CD4-positive, alpha-beta T cell treated with Interleukin-4 for 4 hours (primary cell): ENCODE results near the gene LCNL1.

ENCODE experiments used
- DNase-seq: peaks from one replicate; pipeline ENCODE4 v3.0.0-alpha.2; 2020

LCNL1 gene

DNA sequence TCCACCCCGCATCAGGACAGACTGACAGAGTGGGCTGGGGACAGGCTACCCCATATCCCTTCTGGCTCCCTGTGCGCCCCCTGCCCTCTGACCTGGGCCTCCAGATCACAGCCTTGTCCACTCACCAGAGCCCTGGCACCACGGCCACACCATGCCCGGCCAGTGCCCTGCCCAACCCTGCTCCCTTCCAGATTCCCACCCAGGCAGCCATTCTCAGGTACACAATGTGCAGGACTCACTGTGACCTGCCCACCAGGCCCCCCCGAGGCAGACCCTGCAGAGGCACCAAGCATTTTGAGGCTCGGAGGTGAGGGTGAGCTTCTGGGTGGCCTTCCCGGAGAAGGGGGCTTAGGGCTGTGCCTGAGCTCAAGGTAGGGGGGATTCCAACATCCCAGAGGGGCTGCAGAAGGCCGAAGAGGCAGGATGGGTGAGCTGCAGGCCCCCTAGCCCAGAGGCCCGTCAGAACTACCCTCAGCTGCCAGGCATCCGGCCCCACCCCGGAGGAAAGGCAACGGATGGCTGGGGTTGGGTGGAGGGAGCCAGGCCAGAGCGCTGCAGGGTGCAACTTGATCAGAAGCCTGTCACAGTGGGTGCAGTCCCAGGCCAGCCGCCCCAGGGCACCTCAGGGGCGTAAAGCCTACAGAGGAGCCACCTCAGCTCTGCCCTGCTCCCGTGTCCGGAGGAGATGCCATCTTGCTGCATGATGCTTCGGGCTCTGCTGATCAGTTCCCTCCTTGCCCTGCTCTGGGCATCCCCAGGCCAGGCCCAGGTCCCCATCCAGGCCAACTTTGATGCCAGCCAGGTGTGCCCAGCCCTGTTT lies at the start of gene LCNL1:
Gene LCNL1, plus strand, starts transcription at position 762 of the 820 bp plus-strand sequence. CDS start 594 bp downstream, outside the sequence.
- DNase-seq = no peak

DNA sequence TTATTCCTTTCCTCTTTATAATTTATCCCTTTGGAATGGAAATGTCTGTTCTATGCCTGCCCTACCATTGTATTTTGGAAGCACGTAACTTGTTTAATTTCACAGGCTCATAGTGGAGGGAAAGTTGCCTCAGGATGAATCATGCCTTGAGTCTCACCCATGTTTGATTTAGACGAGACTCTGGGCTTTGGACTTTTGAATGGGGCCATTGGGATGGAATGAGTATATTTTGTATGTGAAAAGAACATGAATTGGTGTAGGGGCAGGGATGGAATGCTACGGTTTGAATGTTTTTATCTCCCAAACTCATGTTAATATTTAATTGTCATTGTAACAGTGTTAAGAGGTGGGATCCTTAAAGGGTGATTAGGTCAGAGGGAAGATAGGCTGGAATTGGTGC lies 48.5 kb upstream of the LCNL1 start:
- DNase-seq = no peak

DNA sequence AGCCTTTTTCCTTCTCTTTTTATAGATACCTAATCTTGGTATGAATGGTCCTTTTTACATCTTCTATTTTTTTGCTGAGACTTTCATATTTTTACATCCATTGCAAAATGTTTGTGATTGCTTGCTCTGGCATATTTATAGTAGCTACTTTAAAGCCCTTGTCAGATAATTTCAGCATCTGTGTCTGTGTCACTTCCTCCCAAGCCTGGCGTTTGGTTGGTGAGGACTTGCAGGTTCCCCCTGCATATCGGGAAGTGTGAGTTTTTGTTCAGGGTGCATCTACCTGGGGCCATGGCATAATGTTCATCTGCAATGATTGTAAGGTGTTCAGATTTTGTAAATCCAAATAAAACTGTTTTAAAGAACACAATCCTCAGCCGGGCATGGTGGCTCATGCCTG lies 47.1 kb upstream of the LCNL1 start:
- no peak for DNase-seq

DNA sequence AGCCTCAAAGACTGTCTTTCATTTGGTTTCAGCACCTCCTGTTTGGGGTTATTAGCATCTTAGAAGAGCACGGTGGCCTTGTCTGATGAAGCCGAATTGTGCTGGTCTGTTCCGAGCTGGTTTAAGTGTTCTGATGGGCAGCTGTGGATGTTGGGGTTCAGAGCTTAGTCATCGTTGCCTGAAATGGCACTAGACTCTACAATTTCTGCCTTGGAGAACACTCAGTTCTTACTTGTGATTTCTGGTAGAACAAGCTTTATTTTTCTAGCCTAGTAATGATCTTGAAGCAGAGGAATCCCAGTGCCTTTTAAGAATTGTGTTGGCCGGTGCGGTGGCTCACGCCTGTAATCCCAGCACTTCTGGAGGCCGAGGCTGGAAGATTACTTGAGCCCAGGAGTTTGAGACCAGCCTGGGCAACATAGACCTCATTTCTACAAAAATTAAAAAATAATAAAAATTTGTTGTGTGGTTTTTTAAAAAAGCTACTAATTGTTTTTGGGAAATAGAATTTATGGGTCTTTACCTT lies 46.1 kb upstream of the LCNL1 start:
- no peak for DNase-seq

DNA sequence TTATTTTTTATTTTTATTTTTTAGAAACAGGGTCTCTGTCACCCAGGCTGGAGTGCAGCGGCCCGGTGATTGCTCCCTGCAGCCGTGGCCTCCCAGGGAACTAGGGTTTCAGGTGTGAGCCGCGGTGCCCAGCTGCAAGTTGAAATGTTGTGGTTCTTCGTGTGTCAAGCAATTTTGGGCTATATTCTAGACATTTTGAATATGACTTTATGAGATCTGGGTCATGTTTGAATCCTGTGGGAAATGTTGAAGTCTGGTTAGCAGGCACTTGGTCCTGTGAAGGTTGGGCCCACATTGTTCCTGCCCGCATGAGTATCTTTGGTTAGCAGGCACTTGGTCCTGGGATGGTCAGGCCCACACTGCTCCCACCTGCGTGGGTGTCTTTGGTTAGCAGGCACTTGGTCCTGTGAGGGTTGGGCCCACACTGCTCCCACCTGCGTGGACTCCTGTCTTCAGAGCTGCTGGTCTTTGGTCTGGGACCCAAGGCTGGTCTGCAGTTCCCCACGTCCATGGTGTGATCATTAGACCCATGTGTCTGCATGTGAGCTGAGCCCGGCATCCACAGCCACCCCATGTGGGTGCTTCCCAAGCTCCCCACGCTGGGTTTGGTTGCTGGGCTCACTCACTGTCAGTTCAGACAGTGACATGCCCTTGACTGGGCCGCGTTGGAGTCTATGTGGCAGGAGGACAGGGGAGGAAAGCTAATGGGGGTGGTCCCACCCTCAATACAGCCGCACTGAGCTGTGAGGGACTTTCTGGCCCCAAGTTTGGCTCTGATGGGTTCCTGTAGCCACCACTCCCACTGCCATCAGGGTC lies 45.4 kb upstream of the LCNL1 start:
- DNase-seq = no peak

DNA sequence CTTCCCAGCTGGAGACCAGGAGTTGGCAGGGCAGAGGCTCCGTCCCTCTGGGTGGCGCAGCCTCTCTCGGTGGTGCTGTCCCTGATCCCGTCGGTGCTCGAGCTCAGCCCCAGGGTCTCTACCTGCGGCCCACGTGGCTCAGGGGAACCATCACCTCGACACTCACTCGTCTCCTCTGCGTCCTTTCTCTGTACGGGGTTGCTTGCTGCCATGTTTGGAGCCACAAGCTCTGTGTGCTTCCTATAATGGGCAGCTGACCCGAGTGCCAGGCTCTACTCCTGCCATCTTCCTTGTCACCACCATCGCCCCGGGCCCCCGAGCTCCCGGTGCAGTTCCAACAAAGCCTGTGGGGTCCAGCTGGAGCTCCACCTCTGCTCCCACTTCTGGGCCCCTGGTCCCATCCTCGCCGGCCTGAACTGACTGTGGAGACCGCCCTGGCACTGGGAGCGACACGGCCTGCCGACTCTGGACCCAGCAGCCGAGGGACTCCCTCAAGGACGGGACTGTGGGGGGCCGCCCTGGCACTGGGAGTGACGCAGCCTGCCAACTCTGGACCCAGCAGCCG lies 43.3 kb upstream of the LCNL1 start:
- DNase-seq = no peak

DNA sequence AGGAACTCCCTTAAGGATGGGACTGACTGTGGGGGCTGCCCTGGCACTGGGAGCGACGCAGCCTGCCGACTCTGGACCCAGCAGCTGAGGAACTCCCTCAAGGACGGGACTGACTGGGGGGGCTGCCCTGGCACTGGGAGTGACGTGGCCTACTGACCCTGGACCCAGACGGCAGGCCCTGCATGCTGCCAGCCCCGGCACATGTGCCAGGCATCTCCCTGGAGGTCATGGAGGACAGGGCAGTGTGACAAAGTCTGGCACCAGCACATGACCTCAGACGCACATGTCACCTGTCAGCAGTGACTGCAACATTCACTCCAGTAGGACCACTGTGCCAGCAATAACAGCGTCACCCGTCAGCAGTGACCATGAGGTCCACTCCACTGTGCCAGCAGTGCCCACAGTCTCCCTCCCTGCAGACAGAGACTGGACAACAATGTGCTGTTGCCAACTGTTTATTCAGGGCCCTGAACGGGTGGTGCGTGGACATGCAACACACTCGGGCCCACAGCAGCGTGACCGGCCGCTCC lies 42.7 kb upstream of the LCNL1 start:
- no peak for DNase-seq

DNA sequence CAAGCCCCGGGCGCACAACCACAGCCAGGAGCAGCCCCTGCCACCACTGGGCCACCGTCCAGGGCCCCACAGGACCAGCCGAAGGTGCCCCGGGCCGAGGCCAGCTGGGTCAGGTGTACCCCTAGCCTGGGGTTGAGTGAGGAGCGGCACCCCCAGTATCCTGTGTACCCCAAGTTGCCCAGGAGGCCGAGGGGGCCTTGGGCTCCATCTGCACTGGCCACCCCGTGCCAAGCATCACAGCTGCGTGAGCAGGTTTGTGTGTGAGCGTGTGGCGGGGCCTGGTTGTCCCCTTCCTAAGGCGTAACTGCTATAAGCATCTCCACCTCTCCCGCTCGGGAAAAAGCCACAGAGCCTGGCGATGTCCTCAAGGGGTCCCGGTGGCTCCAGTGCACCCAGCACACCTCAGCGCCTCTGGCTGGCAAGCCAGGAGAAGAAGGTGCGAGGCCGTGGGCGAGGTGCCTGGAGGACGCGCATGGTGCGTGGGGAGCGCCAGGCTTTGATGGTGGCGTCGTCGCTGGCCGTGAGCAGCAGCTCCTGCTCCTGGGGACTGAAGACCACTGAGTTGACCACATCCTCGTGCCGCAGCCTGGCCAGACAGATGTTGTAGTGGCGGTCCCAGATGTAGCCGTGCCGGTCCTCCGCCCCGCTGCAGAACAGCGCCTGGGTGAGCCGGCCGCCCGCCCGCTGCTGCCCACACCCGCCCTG lies 42.1 kb upstream of the LCNL1 start:
- DNase-seq = no peak

DNA sequence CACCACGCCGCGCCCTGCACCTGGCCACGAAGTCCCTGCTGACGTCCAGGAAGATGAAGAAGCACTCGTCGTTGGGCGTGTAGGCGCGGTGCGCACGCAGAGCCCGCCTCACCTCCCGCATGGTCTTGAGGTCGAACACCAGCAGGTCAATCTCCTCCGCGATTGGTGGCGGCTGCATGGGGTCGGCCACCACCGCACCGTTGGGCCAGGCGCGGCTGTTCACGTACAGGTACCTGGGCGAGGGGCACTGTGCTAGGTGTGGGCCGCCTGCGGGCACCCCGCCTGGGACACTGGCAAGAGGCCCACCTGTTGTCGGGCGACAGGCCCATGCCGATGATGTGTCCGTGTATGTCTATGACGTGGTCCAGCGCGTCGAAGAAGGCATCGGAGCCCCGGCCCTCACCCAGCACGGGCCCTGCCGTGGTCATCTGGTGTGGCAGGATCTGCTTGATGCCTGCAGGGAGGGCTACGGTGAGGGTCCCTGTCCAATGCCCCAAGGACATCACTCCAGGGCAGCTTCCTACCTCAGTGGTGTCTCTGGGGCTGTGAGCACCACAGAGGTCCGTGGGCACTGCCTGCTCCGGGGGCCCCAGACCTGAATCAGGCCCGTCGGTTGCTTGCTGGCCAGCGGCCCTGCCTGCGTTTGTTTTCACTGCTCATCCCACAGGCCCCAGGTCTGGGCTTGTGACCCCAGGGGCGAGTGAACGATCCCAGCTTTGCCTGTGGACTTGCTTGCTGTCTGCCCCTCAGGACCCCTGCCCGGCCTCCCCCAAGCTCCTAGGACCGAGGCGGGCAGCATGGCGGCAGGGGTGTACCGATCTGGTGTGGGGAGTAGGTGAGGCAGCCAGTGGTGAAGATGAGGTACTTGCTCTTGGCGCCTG lies 41.3 kb upstream of the LCNL1 start:
- no peak for DNase-seq

DNA sequence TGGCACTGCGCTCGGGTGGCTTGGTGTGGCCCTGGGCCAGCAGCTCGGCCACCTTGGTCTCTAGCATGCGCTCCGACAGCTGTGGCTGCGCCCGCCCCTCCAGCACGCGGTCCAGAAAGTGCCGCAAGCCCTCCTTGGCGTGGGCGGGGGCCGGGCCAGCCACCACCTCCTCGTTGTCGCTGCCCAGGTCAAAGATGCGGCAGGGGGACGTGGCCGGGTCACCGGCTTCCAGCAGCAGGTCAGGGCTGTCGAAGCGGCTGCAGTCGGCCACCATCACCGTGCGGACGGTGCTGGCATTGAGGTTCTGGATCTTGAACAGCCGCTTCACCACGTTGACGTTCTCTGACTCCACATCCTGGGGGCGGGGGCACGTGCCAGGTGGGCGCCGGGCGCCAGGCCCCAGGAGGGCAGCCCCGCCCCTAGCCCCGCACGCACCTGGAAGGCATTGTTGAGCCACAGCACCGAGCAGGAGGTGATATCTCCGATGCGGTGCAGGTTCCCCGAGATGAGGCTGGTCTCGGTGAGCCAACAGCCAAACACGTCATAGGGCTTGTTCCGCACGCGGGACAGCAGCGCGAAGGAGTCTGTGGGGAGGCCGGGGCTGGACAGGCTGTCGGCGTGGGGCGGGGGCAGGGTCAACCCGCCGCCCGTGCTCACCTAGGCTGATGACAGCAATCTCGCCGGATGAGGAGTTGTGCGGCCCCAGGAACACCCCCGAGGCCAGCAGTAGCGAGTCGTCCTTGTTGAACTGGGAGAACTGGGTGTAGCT lies 40.5 kb upstream of the LCNL1 start:
- no peak for DNase-seq

DNA sequence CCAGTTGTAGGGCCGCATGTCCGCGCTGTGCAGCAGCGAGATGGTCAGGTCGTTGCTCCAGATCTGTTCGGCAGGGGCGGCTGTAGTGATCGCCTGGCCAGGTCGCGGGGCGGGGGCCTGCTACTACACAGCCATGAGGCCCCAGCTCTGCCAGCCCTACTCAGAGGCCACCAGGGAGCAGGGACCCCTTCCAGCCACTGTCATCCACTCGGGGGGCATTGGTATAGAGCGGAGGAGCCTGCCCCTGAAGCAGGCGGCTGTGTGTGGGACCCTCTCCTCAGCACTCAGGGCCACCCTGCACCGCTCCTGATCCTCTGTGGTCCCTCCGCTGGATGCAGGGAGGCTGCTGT lies 39.9 kb upstream of the LCNL1 start:
- no peak for DNase-seq

DNA sequence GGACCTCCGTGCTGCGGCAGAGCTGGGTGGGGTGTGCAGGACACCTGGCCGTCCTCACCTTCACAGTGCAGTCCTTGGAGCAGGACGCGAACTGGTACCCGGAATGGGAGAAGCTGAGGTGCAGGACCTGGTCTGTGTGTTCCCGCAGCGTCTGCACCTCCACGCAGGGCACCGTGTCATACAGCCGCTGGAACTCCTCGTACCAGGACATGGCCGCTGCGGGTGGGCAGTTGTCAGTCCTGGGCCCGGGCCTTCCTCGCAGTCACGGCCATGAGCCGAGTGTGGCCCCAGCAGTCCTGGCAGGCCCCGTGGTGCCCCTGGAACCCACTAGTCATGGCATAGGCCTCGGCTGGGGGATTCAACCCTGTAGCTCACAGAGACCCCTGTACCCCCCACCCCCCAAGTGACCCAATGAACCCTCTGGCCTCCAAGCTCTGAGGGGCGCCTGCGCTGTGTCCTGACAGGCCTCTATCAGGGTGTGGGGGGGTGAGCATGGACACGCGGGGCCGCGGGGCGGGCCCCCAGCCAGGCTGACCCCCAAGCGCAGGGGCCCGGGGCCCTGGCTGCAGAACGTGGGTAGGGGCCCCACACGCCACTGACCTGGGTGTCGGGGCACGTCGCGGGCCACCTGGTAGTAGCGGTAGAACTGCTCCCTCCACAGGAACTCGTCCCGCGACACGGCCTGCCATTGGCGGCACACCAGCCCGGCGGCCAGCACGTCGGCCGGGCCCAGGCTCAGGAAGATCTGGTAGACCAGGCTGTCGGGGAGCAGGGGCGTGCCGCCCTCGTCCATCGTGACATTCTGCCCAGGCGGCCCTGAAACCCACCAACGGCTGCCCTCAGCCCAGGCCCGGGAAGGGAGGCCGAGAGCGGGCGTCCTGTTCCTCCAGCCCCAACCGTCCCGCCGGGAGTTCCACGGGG lies 39.2 kb upstream of the LCNL1 start:
- no peak for DNase-seq

DNA sequence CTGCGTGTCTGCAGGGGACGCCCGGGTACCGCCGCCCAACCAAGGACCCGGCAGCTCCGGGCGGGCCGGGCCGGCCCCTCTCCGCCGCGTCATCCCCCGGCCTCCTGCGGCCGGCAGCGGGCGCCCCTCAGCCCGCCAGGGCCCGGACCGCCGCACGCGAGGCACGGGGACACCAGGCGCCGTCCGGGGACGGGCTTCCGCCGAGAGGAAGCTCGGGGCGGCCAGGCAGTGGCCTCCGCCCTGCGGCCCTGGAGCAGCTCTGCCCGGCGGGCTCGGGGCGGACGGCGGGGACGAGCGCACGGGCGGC lies 38.6 kb upstream of the LCNL1 start:
- DNase-seq = no peak

DNA sequence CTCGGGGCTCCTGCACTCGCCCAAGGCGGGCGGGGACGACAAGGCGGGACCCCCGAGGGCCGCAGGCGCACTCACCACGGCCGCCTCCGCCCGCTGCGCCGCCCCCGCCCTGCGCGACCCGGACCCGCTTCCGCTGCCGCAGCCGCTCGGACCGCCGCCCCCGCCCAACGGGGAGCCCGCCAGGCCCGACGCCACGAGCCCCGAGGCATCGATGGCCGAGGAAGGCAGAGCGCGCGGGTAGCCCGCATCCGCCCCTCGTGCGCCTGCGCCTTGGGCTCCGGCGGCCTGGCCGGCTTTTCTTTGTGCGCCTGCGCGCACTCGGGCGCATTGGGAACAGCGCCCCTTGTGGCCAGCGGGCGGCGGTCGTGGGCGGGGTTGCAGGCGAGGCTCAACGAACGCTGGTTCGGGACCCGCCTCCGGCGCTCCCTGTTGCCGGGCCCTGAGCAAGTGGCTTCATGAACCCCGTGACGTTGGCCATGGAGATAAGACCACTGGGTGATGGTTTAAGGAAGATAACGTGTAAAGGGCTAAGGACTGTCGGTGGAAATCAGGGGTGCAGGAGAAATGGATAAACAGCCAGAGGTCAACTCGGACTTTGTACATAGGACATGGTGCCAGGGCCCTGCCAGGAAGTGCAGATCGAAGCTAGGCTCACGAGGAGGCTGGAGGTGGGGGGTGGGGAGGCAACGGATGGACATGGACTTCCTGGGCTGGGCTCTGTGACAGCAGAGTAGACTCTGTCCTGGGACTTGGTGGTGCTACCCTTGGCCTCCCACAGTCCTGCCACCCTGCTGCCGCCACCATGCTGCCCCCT lies 38.1 kb upstream of the LCNL1 start, which contains the start of the genes C8G and FBXW5:
Gene C8G, plus strand, starts transcription at position 725 of the 814 bp plus-strand sequence. Its CDS starts 78 bp downstream, at position 803.
Gene FBXW5, minus strand, starts transcription at position 220 of the 814 bp plus-strand sequence. CDS start 655 bp downstream, outside the sequence.
- peak; percentile 92 for DNase-seq

DNA sequence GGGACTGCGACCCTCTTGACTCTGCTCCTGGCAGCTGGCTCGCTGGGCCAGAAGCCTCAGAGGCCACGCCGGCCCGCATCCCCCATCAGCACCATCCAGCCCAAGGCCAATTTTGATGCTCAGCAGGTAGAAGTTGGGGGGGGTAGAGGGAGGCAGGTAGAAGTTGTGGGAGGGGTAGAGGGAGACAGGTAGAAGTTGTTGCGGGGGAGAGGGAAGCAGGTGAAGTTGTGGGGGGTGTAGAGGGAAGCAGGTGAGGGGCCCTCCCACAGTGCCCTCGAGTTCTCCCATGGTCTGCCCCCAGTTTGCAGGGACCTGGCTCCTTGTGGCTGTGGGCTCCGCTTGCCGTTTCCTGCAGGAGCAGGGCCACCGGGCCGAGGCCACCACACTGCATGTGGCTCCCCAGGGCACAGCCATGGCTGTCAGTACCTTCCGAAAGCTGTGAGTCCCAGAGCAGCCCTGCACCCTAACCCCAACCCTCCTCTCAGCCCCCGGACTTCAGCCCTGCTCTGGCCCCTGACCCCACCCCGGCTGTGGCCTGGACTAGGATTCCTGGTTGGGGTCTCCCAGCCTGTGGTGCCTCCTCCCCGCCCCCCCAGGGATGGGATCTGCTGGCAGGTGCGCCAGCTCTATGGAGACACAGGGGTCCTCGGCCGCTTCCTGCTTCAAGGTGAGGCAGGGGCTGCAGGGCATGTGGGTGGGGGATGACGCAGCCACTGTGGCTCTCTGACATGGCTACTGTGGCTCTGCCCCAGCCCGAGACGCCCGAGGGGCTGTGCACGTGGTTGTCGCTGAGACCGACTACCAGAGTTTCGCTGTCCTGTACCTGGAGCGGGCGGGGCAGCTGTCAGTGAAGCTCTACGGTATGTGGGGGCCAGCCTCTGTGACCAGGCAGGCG lies 37.2 kb upstream of the LCNL1 start:
- no peak for DNase-seq

DNA sequence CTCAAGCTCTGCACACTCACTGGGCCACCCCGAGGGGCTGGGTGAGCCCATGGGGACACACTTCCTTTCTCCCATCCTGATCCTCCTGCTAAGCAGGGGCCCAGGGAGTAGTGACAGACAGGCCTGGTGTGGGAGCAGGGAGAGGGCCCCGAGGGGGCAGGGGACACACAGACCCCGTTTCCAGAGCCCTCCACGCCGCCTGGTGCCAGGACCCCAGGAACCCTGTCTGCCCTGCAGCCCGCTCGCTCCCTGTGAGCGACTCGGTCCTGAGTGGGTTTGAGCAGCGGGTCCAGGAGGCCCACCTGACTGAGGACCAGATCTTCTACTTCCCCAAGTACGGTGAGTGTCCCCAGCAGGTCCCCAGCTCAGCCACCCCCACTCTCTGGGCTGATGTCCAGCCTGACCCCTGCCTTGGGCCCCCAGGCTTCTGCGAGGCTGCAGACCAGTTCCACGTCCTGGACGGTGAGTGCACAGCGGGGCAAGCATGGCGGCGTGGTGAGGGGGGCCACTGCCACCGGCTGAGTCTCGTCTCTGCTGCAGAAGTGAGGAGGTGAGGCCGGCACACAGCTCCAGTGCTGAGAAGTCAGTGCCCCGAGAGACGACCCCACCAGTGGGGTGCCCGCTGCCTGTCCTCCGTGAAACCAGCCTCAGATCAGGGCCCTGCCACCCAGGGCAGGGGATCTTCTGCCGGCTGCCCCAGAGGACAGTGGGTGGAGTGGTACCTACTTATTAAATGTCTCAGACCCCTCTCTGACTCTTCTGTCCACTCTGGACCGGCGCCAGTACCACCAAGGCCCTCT lies 36.4 kb upstream of the LCNL1 start:
- DNase-seq = no peak
